Mononuclear cell (primary cell): ENCODE results near the gene PILRA. TPM values are rescaled to one million over a fixed set of nuclear protein-coding genes. Genes with fewer than 3 reads are reported as not detected.

Experiments
- H3K27me3 ChIP-seq: 2 replicates; pipeline ENCODE4 v1.6.0; 2011; ENCODE audit warnings: low read length, control low read depth; ENCODE audit not compliant: insufficient read depth
- H3K4me1 ChIP-seq: 2 replicates; pipeline ENCODE4 v1.5.1; 2011; ENCODE audit warnings: mild to moderate bottlenecking, low read length, control low read depth; ENCODE audit not compliant: insufficient read depth
- H3K4me3 ChIP-seq: 2 replicates; pipeline ENCODE4 v1.5.1; 2011; ENCODE audit warnings: mild to moderate bottlenecking, low read length, moderate library complexity
- H3K9me3 ChIP-seq: 2 replicates; pipeline ENCODE4 v1.5.1; 2011; ENCODE audit warnings: low read depth, mild to moderate bottlenecking, control low read depth, low read length
- total RNA-seq: library from RNA; depleted of rRNA; stranded (reverse); fragments of >200 nt; gene quantifications from one replicate; pipeline ENCODE4 v1.2.3, GENCODE V29; 2012

PILRA gene
- total RNA-seq, 1 donor: 56.7 TPM

- Histone ChIP-seq H3K9me3 (no peaks in the 10 kb centered on the region), H3K4me1 (peaks cover 50% of the 10 kb centered on the region), H3K4me3 (no peak overlapping the region), H3K27me3 (no peaks in the 10 kb centered on the region)
Measured at GRCh38 chr7:100384628-100385294, 11.5 kb downstream of the PILRA start.

DNA sequence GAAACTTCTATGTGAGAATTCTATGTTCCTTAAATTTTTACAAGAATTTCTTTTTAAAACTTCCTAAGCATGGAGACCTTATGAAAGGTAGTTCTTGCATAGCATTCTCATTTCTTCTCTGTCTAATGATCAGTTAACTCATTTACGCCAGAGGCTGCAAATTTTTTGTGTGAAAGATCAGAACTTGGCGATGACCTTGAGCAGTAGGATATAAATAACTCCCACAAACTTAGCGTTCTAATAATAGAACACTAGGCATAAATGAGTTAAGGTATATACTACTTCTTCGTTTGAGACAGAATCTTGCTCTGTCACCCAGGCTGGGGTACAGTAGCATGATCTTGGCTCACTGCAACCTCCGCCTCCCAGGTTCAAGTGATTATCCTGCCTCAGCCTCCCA is 13.7 kb downstream of the PILRA start:
- no peaks in the 10 kb centered on the region for H3K9me3 ChIP-seq
- H3K4me1 ChIP-seq: peaks cover 35% of the 10 kb centered on the region
- H3K4me3 ChIP-seq: no peak overlapping the region
- H3K27me3 ChIP-seq: no peaks in the 10 kb centered on the region

- H3K4me3 ChIP-seq: no peak overlapping the region
- no peaks in the 10 kb centered on the region for H3K9me3 ChIP-seq
- peaks cover 34% of the 10 kb centered on the region for H3K4me1 ChIP-seq
- H3K27me3 ChIP-seq: no peaks in the 10 kb centered on the region
Measured at GRCh38 chr7:100387695-100388094, 14.4 kb downstream of the PILRA start.

- H3K4me1 ChIP-seq: peaks cover 36% of the 10 kb centered on the region
- H3K9me3 ChIP-seq: no peaks in the 10 kb centered on the region
- H3K27me3 ChIP-seq: no peaks in the 10 kb centered on the region
- H3K4me3 ChIP-seq: no peak overlapping the region
Measured at GRCh38 chr7:100389437-100390088, 16.3 kb downstream of the PILRA start.

- Histone ChIP-seq H3K9me3 (no peaks in the 10 kb centered on the region), H3K4me3 (no peak overlapping the region), H3K4me1 (peaks cover 41% of the 10 kb centered on the region), H3K27me3 (no peaks in the 10 kb centered on the region)
Measured at GRCh38 chr7:100390286-100391009, 17.2 kb downstream of the PILRA start.

DNA sequence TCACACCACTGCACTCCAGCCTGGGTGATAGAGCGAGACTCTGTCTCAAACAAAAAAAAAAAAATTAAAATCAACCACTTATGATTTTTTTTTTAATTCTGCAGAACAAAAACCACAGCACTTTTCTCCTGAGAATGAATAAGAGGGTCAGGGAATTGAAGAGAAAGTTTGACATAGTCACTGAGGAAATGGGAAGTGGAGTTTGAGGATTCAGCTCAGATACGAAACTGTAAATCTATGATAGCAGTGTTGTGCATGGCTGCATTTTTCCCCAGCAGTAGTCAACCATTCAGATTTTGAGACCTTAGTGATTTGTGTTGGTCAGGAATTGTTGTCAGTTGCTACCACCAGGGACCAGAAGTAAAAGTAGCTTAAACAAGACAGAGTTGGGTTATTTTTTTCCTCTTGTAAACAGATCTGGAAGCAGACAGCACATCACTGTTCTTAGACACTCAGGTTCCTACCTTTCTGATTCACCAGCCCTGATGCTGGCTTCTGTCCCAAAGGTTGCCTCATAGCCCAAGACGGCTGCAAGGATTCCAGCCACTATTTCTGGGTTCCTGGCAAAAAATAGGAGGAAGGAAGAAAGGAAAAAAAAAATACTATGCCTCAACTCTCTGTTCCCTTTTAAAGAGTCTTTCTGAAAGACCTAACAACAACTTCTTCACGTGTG is 20.1 kb downstream of the PILRA start:
- Histone ChIP-seq H3K4me1 (peaks cover 60% of the 10 kb centered on the region), H3K9me3 (no peaks in the 10 kb centered on the region), H3K4me3 (no peak overlapping the region), H3K27me3 (no peaks in the 10 kb centered on the region)

DNA sequence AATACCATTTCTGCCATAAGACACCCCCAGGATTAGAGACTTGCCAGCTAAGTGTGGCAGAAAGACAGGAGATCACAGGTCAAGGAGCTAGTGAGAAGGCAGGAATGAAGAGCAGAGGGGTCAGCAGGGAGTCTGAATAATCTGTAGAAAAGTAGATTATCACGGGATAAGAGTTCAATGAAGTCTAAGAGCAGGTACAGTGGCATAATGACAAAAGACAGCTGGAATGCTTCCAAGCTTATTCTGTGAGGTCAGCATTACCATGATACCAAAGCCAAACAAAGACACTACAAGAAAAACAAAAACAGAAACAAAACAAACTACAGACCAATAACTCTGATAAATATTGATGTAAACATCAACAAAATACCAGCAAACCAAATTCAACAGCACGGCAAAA is 20.8 kb downstream of the PILRA start:
- Histone ChIP-seq H3K4me1 (peaks cover 64% of the 10 kb centered on the region), H3K4me3 (no peak overlapping the region), H3K27me3 (no peaks in the 10 kb centered on the region), H3K9me3 (no peaks in the 10 kb centered on the region)

DNA sequence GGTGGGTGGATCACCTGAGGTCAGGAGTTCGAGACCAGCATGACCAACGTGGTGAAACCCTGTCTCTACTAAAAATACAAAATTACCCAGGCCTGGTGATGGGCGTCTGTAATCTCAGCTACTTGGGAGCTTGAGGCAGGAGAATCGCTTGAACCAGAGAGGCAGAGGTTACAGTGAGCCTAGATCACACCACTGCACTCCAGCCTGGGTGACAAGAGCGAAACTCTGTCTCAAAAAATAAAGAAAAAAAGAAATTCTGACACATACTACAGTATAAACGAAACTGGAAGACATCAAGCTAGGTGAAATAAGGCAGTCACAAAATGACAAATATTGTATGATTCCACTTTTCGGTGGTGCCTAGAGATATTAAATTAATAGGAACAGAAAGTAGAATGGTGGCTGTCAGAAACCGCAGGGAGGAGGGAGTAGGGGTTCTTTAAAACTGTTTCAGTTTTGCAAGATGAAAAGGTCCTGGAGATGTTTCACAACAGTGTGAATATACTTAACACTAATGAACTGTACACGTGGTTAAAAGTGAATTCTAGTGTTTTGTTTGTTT is 23.2 kb downstream of the PILRA start:
- Histone ChIP-seq H3K9me3 (no peaks in the 10 kb centered on the region), H3K27me3 (no peaks in the 10 kb centered on the region), H3K4me3 (no peak overlapping the region), H3K4me1 (peaks cover 64% of the 10 kb centered on the region)

GRCh38 chr7:100397315-100398081 is 24.2 kb downstream of the PILRA start:
- H3K27me3 ChIP-seq: no peaks in the 10 kb centered on the region
- H3K4me3 ChIP-seq: no peak overlapping the region
- no peaks in the 10 kb centered on the region for H3K9me3 ChIP-seq
- H3K4me1 ChIP-seq: peaks cover 56% of the 10 kb centered on the region

GRCh38 chr7:100398239-100398638 is 25.0 kb downstream of the PILRA start:
- Histone ChIP-seq H3K27me3 (no peaks in the 10 kb centered on the region), H3K4me3 (no peak overlapping the region), H3K9me3 (no peaks in the 10 kb centered on the region), H3K4me1 (peaks cover 51% of the 10 kb centered on the region)

- Histone ChIP-seq H3K27me3 (no peaks in the 10 kb centered on the region), H3K4me1 (peaks cover 35% of the 10 kb centered on the region), H3K9me3 (no peaks in the 10 kb centered on the region), H3K4me3 (no peak overlapping the region)
Measured at GRCh38 chr7:100400041-100400440, 26.8 kb downstream of the PILRA start.

GRCh38 chr7:100400656-100401055 is 27.4 kb downstream of the PILRA start:
- Histone ChIP-seq H3K4me1 (peaks cover 29% of the 10 kb centered on the region), H3K4me3 (no peak overlapping the region), H3K27me3 (no peaks in the 10 kb centered on the region), H3K9me3 (no peaks in the 10 kb centered on the region)

GRCh38 chr7:100401811-100402210 is 28.5 kb downstream of the PILRA start:
- no peak overlapping the region for H3K4me3 ChIP-seq
- H3K4me1 ChIP-seq: peaks cover 19% of the 10 kb centered on the region
- H3K9me3 ChIP-seq: no peaks in the 10 kb centered on the region
- no peaks in the 10 kb centered on the region for H3K27me3 ChIP-seq

DNA sequence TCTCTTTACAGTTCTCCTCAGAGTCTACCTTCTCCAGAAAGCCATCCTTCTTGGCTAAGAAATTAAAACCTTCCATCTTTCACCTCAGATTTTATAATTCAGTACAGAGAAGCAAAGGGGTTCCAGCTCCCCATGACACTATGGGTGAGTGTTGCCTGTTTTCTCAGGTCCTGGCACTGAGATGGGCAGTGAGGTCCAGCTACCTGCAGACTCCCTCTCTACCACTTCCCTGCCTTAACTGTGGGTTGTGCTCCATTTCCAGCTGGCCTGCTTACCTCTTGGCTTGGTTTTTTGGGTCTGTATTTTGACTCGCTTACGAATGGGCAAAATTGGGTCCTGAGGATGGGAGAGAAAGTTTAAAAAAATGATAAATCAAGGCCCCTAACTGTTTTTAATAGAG is 29.0 kb downstream of the PILRA start:
- peaks cover 15% of the 10 kb centered on the region for H3K4me1 ChIP-seq
- no peak overlapping the region for H3K4me3 ChIP-seq
- H3K27me3 ChIP-seq: no peaks in the 10 kb centered on the region
- H3K9me3 ChIP-seq: no peaks in the 10 kb centered on the region
